GM19468 (cell line): ENCODE data around the gene C8A.

Source experiments
- ATAC-seq: cut with Tn5 transposase; IDR thresholded peaks from one replicate; pipeline ENCODE4 v1.9.1; 2021; ENCODE audit warnings: mild to moderate bottlenecking, moderate library complexity, moderate number of reproducible peaks; ENCODE audit not compliant: unreplicated experiment; ENCODE audit errors: extremely low read depth

The C8A gene

GRCh38 chr1:56963667-56964066, 109.1 kb downstream of the C8A start:
- ATAC-seq = no peak

DNA sequence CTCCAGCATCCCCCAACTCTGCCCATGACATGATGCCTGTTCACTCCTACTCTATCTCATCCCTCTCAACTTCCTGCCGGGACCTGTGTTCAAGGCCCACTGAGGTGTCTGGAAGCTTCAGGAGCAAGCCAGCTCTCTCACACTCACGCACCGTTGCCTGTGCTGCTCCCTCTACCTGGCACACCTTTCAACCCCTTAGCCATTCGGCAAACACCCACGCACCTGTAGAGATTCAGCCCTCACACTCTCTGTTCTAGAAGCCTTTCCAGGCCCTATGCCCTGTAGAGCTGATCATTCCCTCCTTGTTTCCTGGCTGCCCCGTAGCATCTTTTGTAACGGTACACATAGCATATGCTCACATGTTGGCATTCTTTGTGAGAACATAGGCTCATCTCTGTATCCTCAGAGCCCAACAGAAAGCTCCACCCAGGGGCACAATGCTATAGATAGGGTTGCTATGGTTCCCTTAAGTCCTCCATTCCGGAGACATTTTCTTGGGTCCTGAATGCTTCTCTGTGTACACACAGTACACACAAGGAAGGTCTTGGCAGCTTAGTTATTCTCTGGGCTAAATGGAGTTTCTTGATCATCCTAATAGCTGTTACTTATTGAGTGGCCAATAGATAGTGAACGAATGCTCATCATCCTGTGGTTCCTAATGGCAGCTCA, 109.9 kb downstream of the C8A start:
- no peak for ATAC-seq

- ATAC-seq = no peak
Observed at GRCh38 chr1:56965191-56965590, 110.6 kb downstream of the C8A start.

DNA sequence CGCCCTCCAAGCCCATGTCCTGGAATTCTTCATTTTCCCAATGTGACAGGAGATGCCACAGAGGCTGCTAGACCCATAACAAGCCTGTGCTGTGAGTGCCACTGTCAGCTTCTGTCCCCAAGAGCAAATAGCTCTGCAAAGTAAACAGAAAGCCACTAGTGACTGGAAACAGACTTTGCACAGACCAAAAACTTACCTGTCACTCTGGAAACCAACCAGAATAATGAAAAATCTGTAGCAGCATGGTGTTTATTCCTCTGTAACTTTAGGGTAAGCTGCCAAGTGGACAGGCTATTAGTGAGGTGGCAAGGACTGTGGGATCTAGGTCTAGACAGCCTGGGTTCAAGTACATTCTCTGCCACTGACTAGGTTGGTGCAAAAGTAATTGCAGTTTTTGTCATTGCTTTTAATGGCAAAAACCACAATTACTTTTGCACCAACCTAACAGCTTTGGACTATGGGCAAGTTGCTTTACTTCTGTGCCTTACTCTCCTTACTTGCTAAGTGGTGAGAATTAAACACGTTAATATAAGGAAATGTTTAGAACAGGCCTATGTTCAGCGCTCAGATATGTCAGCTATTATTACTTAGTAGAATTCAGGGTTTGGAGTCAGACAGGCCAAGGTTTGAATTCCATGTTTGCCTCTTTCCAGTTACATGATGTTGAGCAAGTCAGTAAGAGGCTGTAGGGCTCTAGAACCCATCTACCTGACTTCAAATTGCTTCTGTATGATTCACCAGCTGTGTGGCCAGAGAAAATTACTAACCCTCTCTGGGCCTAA, 111.5 kb downstream of the C8A start, which contains the start of gene C8B:
Gene C8B (minus strand): TSS at position 100 of the 782 bp plus-strand sequence. CDS start 67 bp downstream, at position 33.
- ATAC-seq = no peak

GRCh38 chr1:56966698-56966999, 112.1 kb downstream of the C8A start:
- ATAC-seq = no peak

DNA sequence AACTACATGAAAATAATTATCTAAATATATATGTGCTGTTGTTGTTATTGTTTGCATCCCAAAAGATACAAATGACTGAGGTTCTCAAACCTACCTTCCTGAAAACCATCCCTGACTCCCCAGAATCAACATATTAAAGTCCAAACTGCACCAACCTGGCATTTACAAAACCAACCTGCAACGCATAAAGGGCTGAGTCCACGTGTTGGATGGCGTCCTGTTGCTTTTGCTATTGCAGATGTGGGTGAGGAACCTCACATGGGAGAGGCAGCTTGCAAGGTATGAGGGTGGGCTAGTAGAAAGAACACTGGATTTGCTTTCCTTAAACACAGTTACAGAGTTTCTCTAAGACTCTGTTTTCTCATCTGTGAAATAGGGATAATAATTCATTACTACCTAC, 112.8 kb downstream of the C8A start:
- ATAC-seq = no peak
